Transverse colon (tissue), 3 donors: ENCODE data around the gene ADAT2.

ENCODE experiments used
- CTCF ChIP-seq, 5 experiments: fragments of 200-600 bp in 3 of 5; fragments of 450-650 bp in 2 of 5; sonication (generic) in 3 of 5; IDR thresholded peaks; 1 replicate in 2 of 5; 2 replicates in 3 of 5; pipeline ENCODE4 v1.5.1; 2016 to 2017; ENCODE audit warnings: antibody characterized with exemption in 5 of 5, inconsistent platforms in 3 of 5, mild to moderate bottlenecking in 2 of 5, moderate library complexity in 1 of 5
- EP300 ChIP-seq: sonication (generic); formaldehyde crosslinking; IDR thresholded peaks from one replicate; pipeline ENCODE4 v1.6.1; 2017; ENCODE audit warnings: antibody characterized with exemption, low read depth
- POLR2A ChIP-seq: fragments of 450-650 bp; IDR thresholded peaks from one replicate; pipeline ENCODE4 v1.6.1; 2016; ENCODE audit warnings: antibody characterized with exemption, mild to moderate bottlenecking, moderate library complexity

- TF ChIP-seq CTCF (IDR thresholded peaks at IDR 0.05) (no peak), POLR2A (no peak), EP300 (no peak)
Measured at GRCh38 chr6:143486752-143487151, 36.3 kb upstream of the ADAT2 start.
